OCI-LY7 (cell line): ENCODE measurements around the gene HDGFL3. TPM values are rescaled to one million over a fixed set of nuclear protein-coding genes. Genes with fewer than 3 reads are reported as not detected.

ENCODE experiments used
- BruUV-seq: library from RNA; stranded (reverse); fragments of 400-500 nt; replicated peaks from 2 replicates; lab custom pipeline; 2021; lab: Mats Ljungman, UMichigan
- CTCF ChIA-PET: fragments of 300-600 bp; sonication (Branson Sonifier 250); formaldehyde crosslinking; loops from one replicate; lab custom pipeline; 2022; ENCODE audit warnings: antibody characterized with exemption; ENCODE audit not compliant: unreplicated experiment; lab: Charles Lee
- POLR2A ChIA-PET: fragments of 300-600 bp; sonication (Branson Sonifier 250); formaldehyde crosslinking; loops from one replicate; lab custom pipeline; 2022; ENCODE audit warnings: antibody characterized with exemption; lab: Charles Lee
- DNase-seq: peaks from one replicate; pipeline ENCODE4 v3.0.0-alpha.2; 2015; ENCODE audit warnings: low spot score
- H2AFZ ChIP-seq: fragments of 200-600 bp; sonication (generic), shearing (Covaris generic); 2 replicates; pipeline ENCODE4 v1.6.1; 2014; ENCODE audit warnings: mild to moderate bottlenecking, antibody characterized with exemption, low read length, moderate library complexity
- H3K27ac ChIP-seq: fragments of 200-600 bp; sonication (generic); 2 replicates; pipeline ENCODE4 v1.5.1; 2014; ENCODE audit warnings: mixed run types, low read depth, mild to moderate bottlenecking, moderate library complexity, low read length, inconsistent platforms; ENCODE audit not compliant: poor library complexity, severe bottlenecking
- H3K36me3 ChIP-seq: fragments of 200-600 bp; sonication (generic); 2 replicates; pipeline ENCODE4 v1.6.1; 2014; ENCODE audit warnings: mild to moderate bottlenecking, antibody characterized with exemption, low read length, moderate library complexity, mixed read lengths; ENCODE audit not compliant: insufficient read depth
- H3K4me1 ChIP-seq: fragments of 200-600 bp; sonication (generic); 2 replicates; pipeline ENCODE4 v1.5.1; 2014; ENCODE audit warnings: mild to moderate bottlenecking, low read length; ENCODE audit not compliant: insufficient read depth, poor library complexity, severe bottlenecking
- H3K4me2 ChIP-seq: fragments of 200-600 bp; sonication (generic); 2 replicates; pipeline ENCODE4 v1.6.1; 2014; ENCODE audit warnings: mild to moderate bottlenecking, low read length
- H3K4me3 ChIP-seq: fragments of 200-600 bp; sonication (generic); 2 replicates; pipeline ENCODE4 v1.5.1; 2014; ENCODE audit warnings: mild to moderate bottlenecking, low read depth, low read length; ENCODE audit not compliant: poor library complexity, severe bottlenecking
- H3K79me2 ChIP-seq: fragments of 200-600 bp; sonication (generic); 2 replicates; pipeline ENCODE4 v1.6.1; 2016; ENCODE audit warnings: low read depth, mild to moderate bottlenecking, low read length, moderate library complexity, mixed read lengths; ENCODE audit not compliant: insufficient read depth
- H3K9me2 ChIP-seq: fragments of 200-600 bp; sonication (generic); 2 replicates; pipeline ENCODE4 v1.6.1; 2016; ENCODE audit warnings: mild to moderate bottlenecking, low read length, mixed read lengths; ENCODE audit not compliant: insufficient read depth
- H3K9me3 ChIP-seq: fragments of 200-600 bp; sonication (generic); 2 replicates; pipeline ENCODE4 v1.6.1; 2014; ENCODE audit warnings: mild to moderate bottlenecking, mixed run types, low read length, mixed read lengths
- H4K20me1 ChIP-seq: fragments of 200-600 bp; sonication (generic); 2 replicates; pipeline ENCODE4 v1.6.1; 2014; ENCODE audit warnings: mild to moderate bottlenecking, antibody characterized with exemption, low read length, moderate library complexity, mixed read lengths; ENCODE audit not compliant: insufficient read depth
- EZH2phosphoT487 ChIP-seq: fragments of 200-600 bp; sonication (generic); IDR thresholded peaks from 2 replicates; pipeline ENCODE4 v1.6.1; 2018; ENCODE audit warnings: low read depth, borderline replicate concordance, mild to moderate bottlenecking, mixed run types, antibody characterized with exemption, low read length, moderate library complexity, mixed read lengths
- intact Hi-C: fragments of 100-400 bp; cut with micrococcal nuclease; formaldehyde crosslinking; loops from one replicate; pipeline ENCODE4 v1.10.0; 2022; ENCODE audit not compliant: unreplicated experiment
- total RNA-seq, 2 experiments: library from RNA; depleted of rRNA in 1 of 2; stranded (reverse); fragments of >200 nt in 1 of 2; shearing (Covaris generic) in 1 of 2; gene quantifications; 2 replicates each; pipeline ENCODE4 v1.2.3, GENCODE V29; 2014 to 2022
- TF ChIP-seq, protein P1 (sequence below): fragments of 200-600 bp; sonication (generic); conservative IDR thresholded peaks from 2 replicates; pipeline ENCODE4 v1.5.1; 2014; ENCODE audit warnings: mild to moderate bottlenecking, antibody characterized with exemption, low read length, moderate library complexity, mixed read lengths

HDGFL3 gene
- total RNA-seq, 2 experiments from 2014 or later: 29.3 to 74.4 TPM

DNA sequence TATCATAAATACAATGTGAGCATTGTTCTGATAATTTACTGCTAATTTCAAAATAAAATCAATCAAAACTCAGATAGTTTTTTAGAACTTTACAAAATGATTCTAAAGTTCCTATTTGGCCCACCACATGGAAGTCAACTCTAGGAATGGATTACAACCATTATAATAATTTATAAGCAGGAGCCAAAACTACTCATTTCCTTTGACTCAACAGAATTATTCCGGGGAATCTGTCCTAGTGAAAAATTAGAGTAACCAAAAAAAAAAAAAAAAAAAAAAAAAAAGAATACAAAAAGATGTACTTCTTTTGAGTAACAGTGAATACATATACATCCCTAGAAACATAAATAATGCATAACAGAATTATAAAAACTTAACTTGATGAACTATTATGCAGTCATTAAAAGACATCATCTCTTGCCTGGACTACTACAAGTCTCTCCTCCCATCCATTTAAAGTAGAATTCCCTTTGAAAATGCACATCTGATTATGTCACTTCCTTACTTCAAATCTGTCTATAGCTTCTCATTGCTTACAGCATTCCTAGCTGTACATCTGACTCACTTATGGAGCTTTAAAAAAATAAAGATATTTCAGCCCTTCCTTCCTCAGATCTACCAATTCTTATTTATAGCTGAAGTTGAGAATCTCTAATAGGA lies 43.4 kb downstream of the HDGFL3 start:
- Histone ChIP-seq H3K4me2 (no peak overlapping the region), H3K4me1 (no peaks in the 10 kb centered on the region), H2AFZ (no peak overlapping the region), H3K9me3 (no peaks in the 10 kb centered on the region), H3K79me2 (peaks cover 10% of the 10 kb centered on the region; the same call in 1 of the 2 replicates), H3K36me3 (peaks cover 8% of the 10 kb centered on the region; the same call in 1 of the 2 replicates), H4K20me1 (no peaks in the 10 kb centered on the region), H3K27ac (no peak overlapping the region), H3K9me2 (no peaks in the 10 kb centered on the region), H3K4me3 (no peak overlapping the region)
- TF ChIP-seq EZH2phosphoT487: no peak
- TF ChIP-seq, protein P1, sequence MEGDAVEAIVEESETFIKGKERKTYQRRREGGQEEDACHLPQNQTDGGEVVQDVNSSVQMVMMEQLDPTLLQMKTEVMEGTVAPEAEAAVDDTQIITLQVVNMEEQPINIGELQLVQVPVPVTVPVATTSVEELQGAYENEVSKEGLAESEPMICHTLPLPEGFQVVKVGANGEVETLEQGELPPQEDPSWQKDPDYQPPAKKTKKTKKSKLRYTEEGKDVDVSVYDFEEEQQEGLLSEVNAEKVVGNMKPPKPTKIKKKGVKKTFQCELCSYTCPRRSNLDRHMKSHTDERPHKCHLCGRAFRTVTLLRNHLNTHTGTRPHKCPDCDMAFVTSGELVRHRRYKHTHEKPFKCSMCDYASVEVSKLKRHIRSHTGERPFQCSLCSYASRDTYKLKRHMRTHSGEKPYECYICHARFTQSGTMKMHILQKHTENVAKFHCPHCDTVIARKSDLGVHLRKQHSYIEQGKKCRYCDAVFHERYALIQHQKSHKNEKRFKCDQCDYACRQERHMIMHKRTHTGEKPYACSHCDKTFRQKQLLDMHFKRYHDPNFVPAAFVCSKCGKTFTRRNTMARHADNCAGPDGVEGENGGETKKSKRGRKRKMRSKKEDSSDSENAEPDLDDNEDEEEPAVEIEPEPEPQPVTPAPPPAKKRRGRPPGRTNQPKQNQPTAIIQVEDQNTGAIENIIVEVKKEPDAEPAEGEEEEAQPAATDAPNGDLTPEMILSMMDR: no peak; the same call in 1 of the 2 replicates
- no TSS peak for BruUV-seq
- no peak for DNase-seq
- ChIA-PET POLR2A (interaction anchor here (0.5 to 1.0 kb wide), 2 partner anchors 10 to 30 kb away, joined by 3 read pairs; no protein-coding TSS in a partner anchor), CTCF (no interaction called here)
- intact Hi-C loops: no loop called here

DNA sequence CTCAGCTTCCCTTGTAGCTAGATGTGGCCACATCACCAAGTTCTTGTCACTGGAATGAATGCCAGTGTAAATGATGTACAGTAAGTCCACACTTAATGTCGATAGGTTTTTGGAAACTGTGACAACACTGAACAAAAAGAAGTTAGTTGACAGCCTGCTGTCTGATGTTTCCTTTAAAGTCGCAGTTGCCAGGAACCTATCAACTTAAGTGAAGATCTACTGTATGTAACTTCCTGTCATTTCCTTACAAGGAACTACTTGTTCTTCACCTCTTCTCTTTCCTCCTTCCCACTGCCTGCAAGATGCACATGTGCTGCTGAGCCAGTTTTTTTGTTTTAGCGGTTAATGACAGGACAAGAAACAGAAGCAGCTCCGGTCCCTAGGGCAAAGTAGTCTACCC lies 44.6 kb downstream of the HDGFL3 start:
- TF ChIP-seq EZH2phosphoT487: no peak
- TF ChIP-seq, protein P1: no peak
- Histone ChIP-seq H3K4me2 (no peak overlapping the region), H3K4me1 (no peaks in the 10 kb centered on the region), H4K20me1 (no peaks in the 10 kb centered on the region), H3K9me2 (no peaks in the 10 kb centered on the region), H3K79me2 (peaks cover 10% of the 10 kb centered on the region; the same call in 1 of the 2 replicates), H3K9me3 (no peaks in the 10 kb centered on the region), H3K36me3 (peaks cover 8% of the 10 kb centered on the region; the same call in 1 of the 2 replicates), H3K27ac (no peak overlapping the region), H3K4me3 (no peak overlapping the region), H2AFZ (no peak overlapping the region)
- POLR2A ChIA-PET: no interaction called here
- CTCF ChIA-PET: no interaction called here
- intact Hi-C loops: no loop called here
- no TSS peak for BruUV-seq
- no peak for DNase-seq

DNA sequence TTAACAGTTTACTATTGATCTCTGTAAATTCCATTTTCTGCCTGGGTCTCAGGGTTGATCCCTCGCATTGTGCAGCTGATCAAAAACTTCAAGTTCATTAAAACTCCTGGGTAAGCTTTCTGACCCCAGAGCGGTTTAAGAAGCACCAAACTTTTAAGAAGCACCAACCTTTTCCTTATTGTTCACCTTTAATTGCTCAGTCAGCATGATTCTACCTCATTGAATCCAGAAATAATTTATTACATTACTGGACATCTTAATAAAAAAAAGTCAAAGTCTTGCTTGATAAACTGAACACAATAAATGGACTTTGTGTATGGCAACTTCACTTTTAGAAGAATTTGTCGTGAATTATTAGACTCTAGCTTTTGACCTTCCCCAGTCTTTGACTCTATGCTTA lies 46.9 kb downstream of the HDGFL3 start:
- H2AFZ ChIP-seq: no peak overlapping the region
- POLR2A ChIA-PET: interaction anchor here (0.9 to 1.9 kb wide), 2 partner anchors 9 to 13 kb away, joined by 3 to 8 read pairs; no protein-coding TSS in a partner anchor
- no peaks in the 10 kb centered on the region for H4K20me1 ChIP-seq
- CTCF ChIA-PET: no interaction called here
- no peak overlapping the region for H3K4me2 ChIP-seq
- no peaks in the 10 kb centered on the region for H3K4me1 ChIP-seq
- H3K4me3 ChIP-seq: no peak overlapping the region
- H3K79me2 ChIP-seq: 0 out of 2 replicates have a peak, but pooled peaks cover under 1% of the 10 kb centered on the region
- TF ChIP-seq, protein P1: no peak
- TF ChIP-seq EZH2phosphoT487: no peak
- no peak for DNase-seq
- intact Hi-C loops: no loop called here
- no peaks in the 10 kb centered on the region for H3K9me3 ChIP-seq
- no peak overlapping the region for H3K27ac ChIP-seq
- BruUV-seq: no TSS peak
- no peaks in the 10 kb centered on the region for H3K9me2 ChIP-seq
- peaks cover 30% of the 10 kb centered on the region for H3K36me3 ChIP-seq
